ENCODE measurements around the gene PLD5. TPM values are rescaled to one million over a fixed set of nuclear protein-coding genes. Genes with fewer than 3 reads are reported as not detected.
"Not testable (repeated sequence)": the region's sequence is repeated elsewhere in the genome, so short reads cannot be mapped to it uniquely, and the experiment has no call there.

The PLD5 gene
- total RNA-seq, 4 donors from 2014 or later: 0.28 to 0.79 (median 0.34) TPM

DNA sequence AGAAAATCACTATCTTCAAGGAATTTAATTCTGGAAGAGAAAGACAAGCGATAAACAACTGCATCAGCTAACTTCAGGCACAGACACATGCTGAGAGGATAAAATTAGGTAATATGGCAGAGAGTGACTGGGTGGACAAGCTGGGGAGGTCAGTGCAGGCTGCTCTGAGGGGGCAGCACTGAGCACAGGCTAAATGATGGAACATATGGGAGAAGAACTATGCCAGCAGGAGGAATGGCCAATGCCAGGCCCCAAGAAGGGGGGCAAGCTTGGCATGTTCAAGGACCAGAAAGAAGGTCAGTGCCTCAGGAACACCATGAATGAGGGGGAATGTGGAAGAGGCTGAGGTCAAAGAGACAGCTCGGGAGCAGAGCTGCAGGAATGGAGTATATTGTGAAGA, 334.9 kb downstream of the PLD5 start:
- no peak for ATAC-seq (ENCODE audit: low FRiP score)
- DNase-seq (ENCODE audit: low spot score): no peak
- no peak for TF ChIP-seq CTCF (IDR thresholded peaks at IDR 0.05)

DNA sequence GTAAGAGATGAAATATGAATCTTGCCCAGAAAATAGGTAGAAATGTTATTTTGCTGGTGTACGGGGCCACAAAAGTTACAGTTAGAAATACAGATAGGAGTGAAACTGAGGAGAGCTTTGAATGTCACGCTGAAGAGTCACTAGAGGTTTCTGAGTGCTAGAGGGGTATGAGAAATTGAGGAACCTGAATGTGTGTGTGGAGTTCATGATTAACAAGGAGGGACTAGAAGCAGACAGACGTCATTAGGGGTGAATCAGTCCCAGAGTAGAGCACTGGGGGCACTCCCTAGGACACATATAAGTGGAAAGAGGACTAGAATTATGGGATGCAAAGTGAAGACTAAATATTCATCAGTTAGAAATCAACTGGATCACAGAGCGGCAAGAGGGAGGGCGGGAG, 336.7 kb downstream of the PLD5 start:
- no peak for DNase-seq (ENCODE audit: low spot score)
- no peak for ATAC-seq (ENCODE audit: low FRiP score)
- TF ChIP-seq CTCF (IDR thresholded peaks at IDR 0.05): no peak

- no peak for TF ChIP-seq CTCF (IDR thresholded peaks at IDR 0.05)
- ATAC-seq (ENCODE audit: low FRiP score) (no peak), DNase-seq (ENCODE audit: low spot score) (no peak)
Measured at GRCh38 chr1:242187171-242187570, 337.3 kb downstream of the PLD5 start.

GRCh38 chr1:242185731-242186130, 338.8 kb downstream of the PLD5 start:
- DNase-seq (ENCODE audit: low spot score) (no peak), ATAC-seq (ENCODE audit: low FRiP score) (no peak)
- no peak for TF ChIP-seq CTCF (IDR thresholded peaks at IDR 0.05)

- no peak for TF ChIP-seq CTCF (IDR thresholded peaks at IDR 0.05)
Measured at GRCh38 chr1:242184955-242185354, 339.5 kb downstream of the PLD5 start.

DNA sequence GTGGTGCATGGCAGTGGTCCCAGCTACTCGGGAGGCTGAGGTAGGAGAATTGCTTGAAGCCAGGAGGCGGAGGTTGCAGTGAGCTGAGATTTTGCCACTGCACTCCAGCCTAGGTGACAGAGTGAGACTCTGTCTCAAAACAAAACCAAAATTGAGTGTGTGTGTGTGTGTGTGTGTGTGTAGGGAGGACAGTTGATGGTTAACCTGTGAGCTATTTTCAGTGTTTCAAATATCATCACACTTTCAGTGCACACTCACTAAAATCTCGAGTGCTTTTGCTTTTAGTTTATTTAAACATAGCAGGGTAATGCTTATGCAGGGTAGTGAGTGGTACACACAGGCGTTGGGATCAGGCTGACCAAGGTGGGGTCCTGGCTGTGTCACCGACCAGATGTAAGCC, 344.7 kb downstream of the PLD5 start:
- not testable (repeated sequence) for DNase-seq (ENCODE audit: low spot score); ATAC-seq (ENCODE audit: low FRiP score)

More at GRCh38 chr1:242184955-242185354, 339.5 kb downstream of the PLD5 start:
- ATAC-seq (ENCODE audit: low FRiP score) (no peak), DNase-seq (ENCODE audit: low spot score) (no peak)

GRCh38 chr1:242178924-242179708, 345.4 kb downstream of the PLD5 start:
- no peak for ATAC-seq (ENCODE audit: low FRiP score)
- TF ChIP-seq CTCF (IDR thresholded peaks at IDR 0.05): no peak

More at GRCh38 chr1:242178924-242179708, 345.4 kb downstream of the PLD5 start:
- no peak for DNase-seq (ENCODE audit: low spot score)

Data from omental fat pad (tissue), 4 donors.